Hepatocyte (in vitro differentiated cells): ENCODE data around the gene RAB33A.
"Not testable (repeated sequence)": the region's sequence is repeated elsewhere in the genome, so short reads cannot be mapped to it uniquely, and the experiment has no call there.

Experiments
- EZH2 ChIP-seq: fragments of 200-600 bp; sonication (generic); IDR thresholded peaks from 2 replicates; pipeline ENCODE4 v1.6.1; 2016; ENCODE audit warnings: antibody characterized with exemption, mild to moderate bottlenecking, borderline replicate concordance
- EZH2phosphoT487 ChIP-seq: fragments of 200-600 bp; sonication (generic); IDR thresholded peaks from one replicate; pipeline ENCODE4 v1.6.1; 2018; ENCODE audit warnings: antibody characterized with exemption, mild to moderate bottlenecking, low read depth, moderate library complexity; ENCODE audit not compliant: unreplicated experiment, severe bottlenecking
- TF ChIP-seq, protein P1 (sequence below): fragments of 200-600 bp; sonication (generic); IDR thresholded peaks from 2 replicates; pipeline ENCODE4 v1.5.1; 2016; ENCODE audit warnings: antibody characterized with exemption, mild to moderate bottlenecking; ENCODE audit not compliant: poor library complexity

GRCh38 chrX:130231184-130231583 is 59.4 kb downstream of the RAB33A start:
- not testable (repeated sequence) for TF ChIP-seq EZH2phosphoT487, EZH2
- TF ChIP-seq, protein P1, sequence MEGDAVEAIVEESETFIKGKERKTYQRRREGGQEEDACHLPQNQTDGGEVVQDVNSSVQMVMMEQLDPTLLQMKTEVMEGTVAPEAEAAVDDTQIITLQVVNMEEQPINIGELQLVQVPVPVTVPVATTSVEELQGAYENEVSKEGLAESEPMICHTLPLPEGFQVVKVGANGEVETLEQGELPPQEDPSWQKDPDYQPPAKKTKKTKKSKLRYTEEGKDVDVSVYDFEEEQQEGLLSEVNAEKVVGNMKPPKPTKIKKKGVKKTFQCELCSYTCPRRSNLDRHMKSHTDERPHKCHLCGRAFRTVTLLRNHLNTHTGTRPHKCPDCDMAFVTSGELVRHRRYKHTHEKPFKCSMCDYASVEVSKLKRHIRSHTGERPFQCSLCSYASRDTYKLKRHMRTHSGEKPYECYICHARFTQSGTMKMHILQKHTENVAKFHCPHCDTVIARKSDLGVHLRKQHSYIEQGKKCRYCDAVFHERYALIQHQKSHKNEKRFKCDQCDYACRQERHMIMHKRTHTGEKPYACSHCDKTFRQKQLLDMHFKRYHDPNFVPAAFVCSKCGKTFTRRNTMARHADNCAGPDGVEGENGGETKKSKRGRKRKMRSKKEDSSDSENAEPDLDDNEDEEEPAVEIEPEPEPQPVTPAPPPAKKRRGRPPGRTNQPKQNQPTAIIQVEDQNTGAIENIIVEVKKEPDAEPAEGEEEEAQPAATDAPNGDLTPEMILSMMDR, result not testable (repeated sequence)
